RCC 7860 (cell line): Measurements from ENCODE around the gene IL36B.
"Not testable (repeated sequence)": the region's sequence is repeated elsewhere in the genome, so short reads cannot be mapped to it uniquely, and the experiment has no call there.

ENCODE experiments used
- DNase-seq: peaks from one replicate; pipeline ENCODE4 v3.0.0-alpha.2; 2015; ENCODE audit warnings: low spot score
- FAIRE-seq: peaks from 2 replicates; lab custom pipeline; 2012; peaks lifted over from hg19 to GRCh38; lab: Jason Lieb, UNC

The IL36B gene

GRCh38 chr2:113052396-113052917 lies at the start of gene IL36B:
TSS of gene IL36B (minus strand) at chr2:113052867.
- DNase-seq: no peak
- no peak for FAIRE-seq

- FAIRE-seq (no peak), DNase-seq (no peak)
These were observed 49.5 kb upstream of the IL36B start for GRCh38 chr2:113102133-113102532.

GRCh38 chr2:113098532-113098931 lies 45.9 kb upstream of the IL36B start:
- FAIRE-seq: no peak
- no peak for DNase-seq

- FAIRE-seq (no peak), DNase-seq (no peak)
These were observed 45.4 kb upstream of the IL36B start for GRCh38 chr2:113098041-113098440.

GRCh38 chr2:113096842-113097618 lies 44.4 kb upstream of the IL36B start:
- DNase-seq, FAIRE-seq: not testable (repeated sequence)

GRCh38 chr2:113096306-113096705 lies 43.6 kb upstream of the IL36B start:
- not testable (repeated sequence) for DNase-seq, FAIRE-seq

GRCh38 chr2:113093613-113093977 lies 40.9 kb upstream of the IL36B start:
- DNase-seq (no peak), FAIRE-seq (no peak)

- DNase-seq (no peak), FAIRE-seq (no peak)
These were observed 40.4 kb upstream of the IL36B start for GRCh38 chr2:113092864-113093612.

- no peak for DNase-seq
- FAIRE-seq: no peak
These were observed 38.7 kb upstream of the IL36B start for GRCh38 chr2:113091231-113091896.

GRCh38 chr2:113089916-113090315 lies 37.2 kb upstream of the IL36B start:
- FAIRE-seq: no peak

GRCh38 chr2:113088213-113088992 lies 35.7 kb upstream of the IL36B start:
- DNase-seq (no peak), FAIRE-seq (no peak)

More at GRCh38 chr2:113089916-113090315, 37.2 kb upstream of the IL36B start:
- no peak for DNase-seq

- DNase-seq: no peak
These were observed 32.9 kb upstream of the IL36B start for GRCh38 chr2:113085542-113085941.

GRCh38 chr2:113084249-113085000 lies 31.8 kb upstream of the IL36B start:
- FAIRE-seq (no peak), DNase-seq (no peak)

More at GRCh38 chr2:113085542-113085941, 32.9 kb upstream of the IL36B start:
- no peak for FAIRE-seq

- DNase-seq (no peak), FAIRE-seq (no peak)
These were observed 30.6 kb upstream of the IL36B start for GRCh38 chr2:113083296-113083695.

- FAIRE-seq (no peak), DNase-seq (no peak)
These were observed 29.0 kb upstream of the IL36B start for GRCh38 chr2:113081488-113082210.

GRCh38 chr2:113080134-113080533 lies 27.5 kb upstream of the IL36B start:
- no peak for DNase-seq
- no peak for FAIRE-seq

GRCh38 chr2:113079131-113079530 lies 26.5 kb upstream of the IL36B start:
- no peak for FAIRE-seq
- no peak for DNase-seq

- DNase-seq (peak; percentile 71), FAIRE-seq (peak; percentile 63)
These were observed 25.7 kb upstream of the IL36B start for GRCh38 chr2:113078350-113078839.

GRCh38 chr2:113077921-113078320 lies 25.3 kb upstream of the IL36B start:
- FAIRE-seq: no peak

More at GRCh38 chr2:113077921-113078320, 25.3 kb upstream of the IL36B start:
- peak; percentile 65 for DNase-seq
